AG04450 (cell line): Measurements from ENCODE around the gene ANKRD1. TPM values are rescaled to one million over a fixed set of nuclear protein-coding genes. Genes with fewer than 3 reads are reported as not detected.

Experiments used
- CTCF ChIA-PET: fragments of 300-600, 350-600 bp; formaldehyde crosslinking; extraction: SDS; loops from one replicate; lab custom pipeline; 2022; ENCODE audit warnings: antibody characterized with exemption, inconsistent platforms; lab: Charles Lee
- POLR2A ChIA-PET: fragments of 350-600 bp; formaldehyde crosslinking; extraction: SDS; loops from one replicate; lab custom pipeline; 2021; ENCODE audit warnings: antibody characterized with exemption, inconsistent platforms; lab: Yijun Ruan, JAX
- DNase-seq: peaks from one replicate; pipeline ENCODE4 v3.0.0-alpha.2; 2011; ENCODE audit warnings: low read depth, low spot score
- H3K27ac ChIP-seq: one replicate; pipeline ENCODE4 v1.5.1; 2012; ENCODE audit warnings: low read depth, low read length, control low read depth
- H3K27me3 ChIP-seq: one replicate; pipeline ENCODE4 v1.6.0; 2012; ENCODE audit warnings: low read length; ENCODE audit not compliant: control insufficient read depth, insufficient read depth
- H3K4me3 ChIP-seq: 2 replicates; pipeline ENCODE4 v1.5.1; 2011; ENCODE audit warnings: mild to moderate bottlenecking, low read depth, low read length, control low read depth
- H3K9me3 ChIP-seq: 2 replicates; pipeline ENCODE4 v1.5.1; 2012; ENCODE audit warnings: low read length; ENCODE audit not compliant: control insufficient read depth, insufficient read depth
- CTCF ChIP-seq: IDR thresholded peaks from 2 replicates; pipeline ENCODE4 v1.5.1; 2011; ENCODE audit warnings: low read depth, low read length, control low read depth, inconsistent platforms
- polyA plus RNA-seq: library from polyadenylated mRNA; depleted of rRNA; stranded (reverse); fragments of >200 nt; gene quantifications from 2 replicates; pipeline ENCODE4 v1.2.3, GENCODE V29; 2011; rRNA removed
- small RNA-seq: library from RNA; depleted of rRNA; stranded (forward); fragments of <200 nt; gene quantifications from one replicate; pipeline ENCODE3, GENCODE V24; 2012; ENCODE audit warnings: low read depth; ENCODE audit not compliant: insufficient read length

ANKRD1 gene
- polyA plus RNA-seq, 1 experiment: 0.53 TPM

- peak; percentile 68 for TF ChIP-seq CTCF
- DNase-seq: peak; percentile 45
- peak overlapping the region; percentile 97 for H3K4me3 ChIP-seq
- peaks cover 10% of the 10 kb centered on the region for H3K27me3 ChIP-seq
- H3K9me3 ChIP-seq: peaks cover 3% of the 10 kb centered on the region
- no peak overlapping the region for H3K27ac ChIP-seq
- ChIA-PET CTCF (interaction anchor here (0.9 to 4.2 kb wide), 12 partner anchors 8 to 659 kb away, joined by 3 to 32 read pairs (median 4); partner anchors contain the start of gene HTR7), POLR2A (interaction anchor here (0.6 kb wide), 1 partner anchor 292 kb away, joined by 5 read pairs; no protein-coding TSS in a partner anchor)
Observed at GRCh38 chr10:90871279-90871765, 49.6 kb downstream of the ANKRD1 start.

- ChIA-PET POLR2A (no interaction called here), CTCF (interaction anchor here (0.6 to 10.9 kb wide), 27 partner anchors 9 to 1460 kb away, joined by 3 to 249 read pairs (median 3); partner anchors contain the start of gene HTR7)
- no peak overlapping the region for H3K4me3 ChIP-seq
- no peak overlapping the region for H3K27ac ChIP-seq
- H3K9me3 ChIP-seq: peaks cover 3% of the 10 kb centered on the region; the same call in 1 of the 2 replicates
- TF ChIP-seq CTCF: no peak
- DNase-seq: no peak
- H3K27me3 ChIP-seq: peaks cover 17% of the 10 kb centered on the region
Observed at GRCh38 chr10:90866050-90866598, 54.8 kb downstream of the ANKRD1 start.

DNA sequence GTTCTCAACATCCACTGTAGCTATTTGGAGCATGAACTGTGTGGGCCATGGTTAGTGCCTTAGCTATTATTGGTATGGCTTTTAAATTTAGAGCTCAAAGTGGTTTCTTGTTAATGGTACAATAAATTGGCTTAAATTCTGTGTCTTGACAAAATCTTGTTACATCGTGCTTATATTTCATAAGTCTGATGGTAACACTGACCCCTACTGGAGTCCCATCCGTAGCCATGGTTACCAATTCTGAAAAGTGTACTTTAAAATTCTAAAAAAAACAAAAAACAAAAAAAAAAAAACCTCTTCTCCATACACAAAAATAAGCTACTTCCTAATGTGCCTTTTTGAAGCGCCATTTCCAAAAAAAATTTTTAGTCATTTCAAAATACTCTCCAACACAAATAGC, 55.5 kb downstream of the ANKRD1 start:
- peaks cover 17% of the 10 kb centered on the region for H3K27me3 ChIP-seq
- peak; percentile 57 for TF ChIP-seq CTCF
- POLR2A ChIA-PET: interaction anchor here (0.6 kb wide), 1 partner anchor 916 kb away, joined by 3 read pairs; no protein-coding TSS in a partner anchor

DNA sequence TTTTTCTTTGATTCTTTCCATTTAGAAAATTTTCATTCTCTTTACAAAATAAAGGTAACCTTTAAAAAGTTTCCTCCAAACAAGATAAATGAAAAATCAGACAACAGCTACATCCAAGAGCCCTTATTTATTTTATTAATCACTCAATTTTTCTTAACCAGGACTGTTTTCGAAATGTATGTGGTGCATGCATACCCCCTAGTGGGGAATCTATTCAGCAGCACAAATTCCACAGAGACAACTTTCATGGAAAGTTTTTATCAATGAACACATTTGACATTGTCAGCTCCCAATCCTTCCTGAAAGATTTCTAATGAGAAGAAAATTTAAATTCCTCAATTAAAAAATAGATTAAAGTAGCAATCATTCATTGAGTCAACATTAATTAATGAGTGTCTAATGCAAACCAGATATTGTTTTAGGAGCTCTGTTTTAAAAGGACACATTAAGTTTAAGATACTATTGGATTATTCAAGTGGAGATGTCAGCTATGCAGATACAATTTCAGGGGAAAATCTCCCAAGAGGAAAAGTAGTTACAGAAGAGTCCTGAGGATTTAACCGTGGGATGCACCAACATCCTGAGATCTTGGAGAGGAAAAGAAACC, 57.9 kb downstream of the ANKRD1 start:
- DNase-seq: no peak
- peak; percentile 85 for TF ChIP-seq CTCF
- POLR2A ChIA-PET: no interaction called here

More for the DNA sequence above, 55.5 kb downstream of the ANKRD1 start:
- CTCF ChIA-PET: interaction anchor here (0.6 to 10.9 kb wide), 31 partner anchors 9 to 1459 kb away, joined by 3 to 249 read pairs (median 3); partner anchors contain the start of gene HTR7
- peaks cover 3% of the 10 kb centered on the region; the same call in 1 of the 2 replicates for H3K9me3 ChIP-seq
- no peak overlapping the region for H3K4me3 ChIP-seq
- H3K27ac ChIP-seq: no peak overlapping the region
- no peak for DNase-seq

More for the DNA sequence above, 57.9 kb downstream of the ANKRD1 start:
- Histone ChIP-seq H3K4me3 (no peak overlapping the region), H3K27me3 (peaks cover 17% of the 10 kb centered on the region), H3K9me3 (no peaks in the 10 kb centered on the region), H3K27ac (no peak overlapping the region)
- CTCF ChIA-PET: interaction anchor here (0.6 to 10.9 kb wide), 21 partner anchors 9 to 1070 kb away, joined by 3 to 249 read pairs (median 4); partner anchors contain the start of gene RPP30

Small RNAs within 50 kb of the gene (small RNA-seq; reads per million reads assigned to genes)
- gene RF00019: not detected
- not detected for gene RNU6-740P

Other genes starting within 250 kb of the ANKRD1 start
- 1.1 TPM in 2 replicates for gene HTR7, start 63.0 kb downstream of the ANKRD1 start, polyA plus RNA-seq
- gene RPP30, start 49.1 kb downstream of the ANKRD1 start, polyA plus RNA-seq: 41.8 and 43.7 TPM in 2 replicates